PFSK-1 (cell line): ENCODE results near the gene RPL37A.

Experiments
- SIN3A ChIP-seq: IDR thresholded peaks from 2 replicates; pipeline ENCODE4 v1.6.1; 2012; ENCODE audit warnings: mild to moderate bottlenecking, low read length, moderate library complexity, borderline replicate concordance; ENCODE audit not compliant: insufficient read depth
- TAF1 ChIP-seq: IDR thresholded peaks from 2 replicates; pipeline ENCODE4 v1.6.1; 2012; ENCODE audit warnings: low read length, control low read depth, borderline replicate concordance; ENCODE audit not compliant: insufficient read depth

- no peak for TF ChIP-seq SIN3A
- TF ChIP-seq TAF1 = no peak
These were observed 1.1 kb upstream of the RPL37A start for GRCh38 chr2:216497382-216498069.
